ENCODE measurements around the gene F11R.
"Not testable (repeated sequence)": the region's sequence is repeated elsewhere in the genome, so short reads cannot be mapped to it uniquely, and the experiment has no call there.

Gene F11R

DNA sequence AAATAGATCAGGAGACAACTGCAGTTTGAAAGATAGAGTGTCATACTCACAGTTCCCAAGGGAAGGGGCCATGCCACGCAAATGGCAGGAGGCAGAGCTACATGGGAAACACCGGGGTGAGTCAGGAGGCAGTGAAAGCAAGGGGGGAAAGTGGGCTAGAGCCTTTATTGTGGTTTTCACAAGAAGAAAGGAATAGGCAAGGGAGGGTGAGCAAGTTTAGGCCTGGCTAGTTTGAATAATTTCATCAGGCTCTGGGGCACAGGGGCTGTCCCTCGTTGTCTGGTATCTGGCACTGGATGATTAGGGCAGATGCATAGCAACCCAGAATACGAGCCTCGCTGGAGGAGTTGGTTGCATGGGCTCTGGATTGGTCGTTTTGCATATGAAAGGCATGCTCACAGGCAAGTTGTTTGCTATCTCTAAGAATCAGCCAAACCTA is 49.3 kb downstream of the F11R start:
- peak; percentile 5 to 47 for DNase-seq (ENCODE audit: low read depth in 2 of 2)

DNA sequence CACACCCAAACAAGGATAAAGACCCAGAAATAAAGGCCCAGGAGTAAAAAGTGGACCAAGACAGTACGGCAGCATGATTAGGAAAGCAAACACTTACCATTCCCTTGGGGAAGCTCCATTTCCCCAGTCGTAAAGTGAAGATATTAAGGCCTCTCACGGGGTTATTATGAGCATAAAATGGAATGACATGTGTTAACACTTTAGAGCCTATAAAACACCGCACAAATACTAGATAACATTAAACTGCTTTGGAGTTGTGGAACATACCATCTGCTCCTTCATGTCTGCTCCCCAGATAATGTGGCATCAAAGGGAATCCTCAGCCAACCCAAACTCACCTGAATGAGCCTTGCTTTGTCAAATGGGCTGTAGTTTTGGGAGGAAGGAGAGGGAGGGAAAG is 57.4 kb downstream of the F11R start:
- no peak for DNase-seq (ENCODE audit: low read depth in 2 of 2)

DNA sequence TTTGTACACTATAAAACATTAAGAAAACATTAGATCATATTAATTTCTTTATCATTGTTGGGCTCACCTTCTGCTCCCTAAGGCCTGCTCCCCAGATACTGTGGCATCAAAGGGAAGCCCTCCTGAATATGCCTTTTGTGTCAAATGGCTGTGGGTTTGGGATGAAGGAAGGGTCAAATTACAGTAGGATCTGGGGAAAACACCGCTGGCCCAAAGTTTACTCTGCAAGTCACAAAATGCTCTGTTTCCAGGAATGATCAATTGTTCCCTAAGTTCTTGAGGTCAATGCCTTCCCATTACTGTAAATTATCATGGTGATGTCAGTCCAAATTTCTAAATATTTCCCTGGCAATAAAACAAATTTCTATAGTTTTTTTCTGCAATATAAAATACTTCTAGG is 59.5 kb downstream of the F11R start:
- no peak for DNase-seq (ENCODE audit: low read depth in 2 of 2)

DNA sequence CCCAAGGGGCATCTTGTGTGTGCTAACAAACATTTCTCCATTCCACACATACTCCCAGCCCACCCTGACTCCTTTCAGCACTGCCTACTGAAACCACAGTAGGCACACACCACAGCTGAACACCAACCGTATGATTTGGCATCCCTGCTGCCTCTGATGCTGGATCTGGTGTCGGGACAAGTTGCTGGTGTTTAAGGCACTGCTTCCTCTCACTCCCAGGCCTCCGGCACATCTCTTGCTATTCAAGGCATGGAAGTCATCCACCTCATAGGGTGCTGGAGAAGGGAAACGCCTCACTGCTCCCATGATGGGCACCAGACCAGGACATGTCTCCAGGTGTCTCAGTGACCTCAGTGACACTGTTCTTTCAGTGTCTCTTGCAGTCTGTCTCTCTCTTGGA is 64.0 kb downstream of the F11R start:
- DNase-seq (ENCODE audit: low read depth in 2 of 2): no peak

- peak in 1 of 2 experiments; percentile 15 for DNase-seq (ENCODE audit: low read depth in 2 of 2)
These were observed 66.5 kb downstream of the F11R start, which contains the start of gene ITLN2 for GRCh38 chr1:160954158-160955104. ITLN2 (minus strand) TSS chr1:160954809; CDS start chr1:160954741, 68 bp downstream.

GRCh38 chr1:160953030-160953429 is 67.9 kb downstream of the F11R start:
- DNase-seq (ENCODE audit: low read depth in 2 of 2): no peak

DNA sequence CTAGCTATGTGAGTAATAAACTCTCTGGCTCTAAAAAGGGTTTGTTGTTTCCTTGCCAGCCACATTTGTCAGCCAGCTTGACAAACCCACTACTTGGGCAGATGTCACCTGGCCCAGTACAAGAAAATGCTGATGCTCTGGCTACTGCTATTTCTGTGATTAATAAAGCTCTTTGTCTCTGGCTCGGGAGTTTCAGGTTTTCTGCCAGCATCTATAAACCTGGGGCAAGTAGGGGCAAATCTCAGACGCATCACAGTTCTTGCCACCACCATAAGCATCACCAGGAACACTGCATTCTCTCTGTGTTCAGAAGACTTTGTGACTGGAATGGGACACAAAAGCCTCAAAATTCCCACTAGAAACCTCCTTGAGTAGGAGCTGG is 68.8 kb downstream of the F11R start:
- DNase-seq (ENCODE audit: low read depth in 2 of 2): no peak

- peak; percentile 29 to 57 for DNase-seq (ENCODE audit: low read depth in 2 of 2)
These were observed 69.4 kb downstream of the F11R start for GRCh38 chr1:160951443-160952128.

GRCh38 chr1:160950657-160951056 is 70.3 kb downstream of the F11R start:
- no peak for DNase-seq (ENCODE audit: low read depth in 2 of 2)

DNA sequence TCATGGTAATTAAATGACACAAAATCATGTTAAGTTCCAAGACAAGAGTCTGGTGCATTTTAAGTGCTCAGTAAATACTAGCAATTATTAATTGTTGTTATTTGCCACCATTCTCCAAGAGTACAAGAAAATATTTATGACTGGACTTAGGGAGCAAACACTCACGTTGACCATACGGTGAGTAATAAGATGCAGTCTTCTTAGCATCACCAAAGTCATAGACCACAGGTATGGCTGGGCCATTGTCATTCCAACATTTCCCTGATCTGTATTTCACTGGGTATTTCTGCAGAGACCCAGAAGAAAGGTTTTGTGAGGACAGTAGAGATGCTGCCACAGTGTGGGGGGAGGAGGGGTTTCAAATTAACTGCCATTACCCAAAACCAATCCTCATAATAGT is 71.1 kb downstream of the F11R start:
- DNase-seq (ENCODE audit: low read depth in 2 of 2): no peak

DNA sequence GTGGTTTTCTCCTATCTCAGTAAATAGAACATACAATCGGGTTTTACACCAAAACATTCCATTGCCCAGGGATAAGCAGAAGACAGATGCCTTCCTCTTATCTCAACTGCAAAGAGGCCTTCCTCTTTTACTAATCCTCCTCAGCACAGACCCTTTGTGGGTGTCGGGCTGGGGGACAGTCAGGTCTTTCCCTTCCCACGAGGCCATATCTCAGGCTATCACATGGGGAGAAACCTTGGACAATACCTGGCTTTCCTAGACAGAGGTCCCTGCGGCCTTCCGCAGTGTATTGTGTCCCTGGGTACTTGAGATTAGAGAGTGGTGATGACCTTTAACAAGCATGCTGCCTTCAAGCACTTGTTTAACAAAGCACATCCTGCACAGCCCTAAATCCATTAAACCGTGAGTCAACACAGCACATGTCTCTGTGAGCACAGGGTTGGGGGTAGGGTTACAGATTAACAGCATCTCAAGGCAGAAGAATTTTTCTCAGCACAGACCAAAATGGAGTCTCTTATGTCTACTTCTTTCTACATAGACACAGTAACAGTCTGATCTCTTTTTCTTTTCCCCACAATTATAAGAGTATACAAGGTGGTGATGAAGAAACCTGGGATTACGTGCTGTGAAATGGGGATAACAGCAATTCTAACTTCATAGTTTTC is 71.6 kb downstream of the F11R start:
- not testable (repeated sequence) for DNase-seq (ENCODE audit: low read depth in 2 of 2)

GRCh38 chr1:160947174-160947759 is 73.7 kb downstream of the F11R start:
- DNase-seq (ENCODE audit: low read depth in 2 of 2): not testable (repeated sequence)

DNA sequence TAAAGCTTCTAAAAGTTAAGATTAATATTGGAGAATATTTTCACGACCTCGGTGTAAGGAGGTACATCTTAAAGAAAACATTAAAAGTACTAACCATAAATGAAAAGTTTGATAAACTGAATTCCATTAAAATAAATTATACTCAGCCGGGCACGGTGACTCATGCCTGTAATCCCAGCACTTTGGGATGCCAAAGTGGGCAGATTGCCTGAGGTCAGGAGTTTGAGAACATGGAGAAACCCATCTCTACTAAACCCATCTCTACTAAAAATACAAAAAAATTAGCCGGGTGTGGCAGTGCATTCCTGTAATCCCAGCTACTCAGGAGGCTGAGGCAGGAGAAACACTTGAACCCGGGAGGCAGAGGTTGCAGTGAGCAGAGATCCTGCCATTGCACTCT is 75.1 kb downstream of the F11R start:
- DNase-seq (ENCODE audit: low read depth in 2 of 2): not testable (repeated sequence)

Measured in stimulated activated CD4-positive, alpha-beta T cell treated with anti-CD3 and anti-CD28 coated beads, Interleukin-12 subunit alpha, Interleukin-12 subunit beta, amount 100 ng/mL, for 24 hours (primary cell).